D341Med (cell line): ENCODE measurements around the gene PACSIN3.
A peak's percentile ranks its signal among the peaks of the same experiment; 100 is the strongest.

ENCODE experiments used
- DNase-seq: peaks from one replicate; pipeline ENCODE4 v3.0.0; 2012; ENCODE audit warnings: low spot score

Gene PACSIN3

DNA sequence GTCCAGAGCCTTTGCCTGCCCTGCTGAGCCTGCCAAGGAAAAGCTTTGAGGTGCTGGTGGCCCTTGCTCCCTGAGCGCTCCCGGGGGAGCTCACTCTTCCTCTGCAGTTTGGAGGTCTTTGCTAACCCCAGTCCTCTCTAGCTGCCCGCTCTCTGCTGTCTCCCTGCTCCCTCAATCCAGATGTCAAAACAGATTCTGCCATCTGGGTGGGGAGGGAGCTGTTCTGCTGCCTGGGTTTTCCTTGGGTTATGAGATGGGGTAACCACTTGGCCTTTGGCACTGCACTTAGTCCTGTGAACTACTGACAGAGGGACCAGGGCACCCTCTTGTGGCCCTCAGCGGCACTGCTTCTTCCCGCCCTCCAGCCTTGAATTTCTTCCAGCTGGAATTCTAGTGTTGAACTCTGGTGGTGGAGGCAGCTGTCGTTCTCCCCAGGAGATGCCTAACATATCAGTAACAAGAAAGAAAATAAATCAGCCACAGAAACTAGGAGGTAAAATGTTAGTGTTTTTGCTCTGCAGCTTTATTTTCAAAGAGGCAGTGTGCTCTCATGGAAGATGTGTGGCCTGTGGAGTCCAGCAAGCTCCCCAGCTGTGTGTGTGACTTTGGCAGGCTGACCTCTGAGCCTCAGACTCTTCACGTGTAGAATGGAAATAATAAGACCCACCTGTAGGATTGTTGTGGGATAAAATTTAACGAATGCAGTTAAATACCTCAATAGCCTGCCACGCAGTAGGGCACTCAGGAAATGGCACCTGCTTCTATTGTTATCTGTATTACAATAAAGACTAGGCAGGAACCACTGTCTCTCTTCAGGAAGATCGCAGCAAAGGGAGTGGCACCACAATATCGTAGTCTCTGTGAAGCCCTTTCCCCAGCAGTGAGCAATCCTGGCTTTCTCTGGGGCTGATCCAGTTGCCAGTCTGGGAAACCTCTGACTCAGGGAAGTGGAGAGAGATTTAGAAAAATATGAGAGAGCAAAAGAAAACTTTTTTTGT is 33.0 kb downstream of the PACSIN3 start:
- DNase-seq, result peak; percentile 85

DNA sequence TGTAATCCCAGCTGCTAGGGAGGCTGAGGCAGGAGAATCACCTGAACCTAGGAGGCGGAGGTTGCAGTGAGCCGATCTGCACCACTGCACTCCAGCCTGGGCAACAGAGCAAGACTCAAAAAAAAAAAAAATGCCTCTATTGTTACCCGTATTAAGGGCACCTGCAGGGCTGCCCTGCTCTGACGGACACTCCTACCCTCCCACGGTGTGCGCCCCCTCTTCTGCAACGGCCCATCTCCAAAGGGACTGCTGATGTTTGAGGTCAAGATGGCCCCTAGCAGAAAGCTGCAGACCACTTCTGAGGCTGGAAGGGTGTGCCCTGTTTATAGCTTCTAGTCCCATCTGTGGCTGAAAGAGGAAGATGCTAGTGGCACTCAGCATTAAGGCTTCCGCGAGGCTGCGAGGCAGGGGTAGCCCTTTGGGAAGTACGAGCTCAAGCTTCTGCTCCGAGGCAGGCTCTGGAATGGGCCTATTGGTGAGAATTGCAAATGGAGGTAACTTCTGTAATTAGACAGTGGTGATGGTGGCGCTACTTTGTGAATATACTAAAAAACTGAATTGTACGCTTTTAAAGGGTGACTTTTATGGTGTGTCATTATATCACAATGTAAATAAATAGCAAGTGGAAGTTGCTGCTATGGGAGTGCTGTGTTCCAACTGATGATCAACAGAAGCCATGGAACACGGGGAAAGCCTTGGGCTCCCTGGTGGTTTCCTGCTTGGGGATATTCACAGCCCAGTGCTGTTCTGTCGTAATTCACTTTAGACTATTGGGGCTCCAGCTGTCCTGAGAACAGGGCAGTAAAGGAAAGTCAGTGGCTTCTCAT is 33.9 kb downstream of the PACSIN3 start:
- no peak for DNase-seq

DNA sequence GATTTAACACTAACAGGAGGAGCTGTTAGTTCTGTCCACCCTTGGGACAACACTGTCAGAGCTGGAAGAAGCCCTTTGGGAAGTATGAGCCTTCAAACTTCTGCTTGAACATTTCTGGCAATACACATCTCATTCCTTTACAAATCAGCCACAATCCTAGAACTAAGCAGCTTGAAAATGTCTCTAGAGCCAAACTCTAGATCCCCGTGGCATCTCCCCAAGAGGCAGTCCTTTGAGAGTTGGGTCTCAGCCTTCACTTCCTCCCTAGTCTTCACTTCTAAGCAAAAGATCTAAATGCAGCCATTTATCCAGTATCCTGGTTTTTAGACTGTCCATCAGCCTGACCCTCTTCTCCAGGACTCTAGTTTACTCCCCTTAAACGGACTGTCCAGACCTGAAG is 36.5 kb downstream of the PACSIN3 start:
- DNase-seq, result no peak

DNA sequence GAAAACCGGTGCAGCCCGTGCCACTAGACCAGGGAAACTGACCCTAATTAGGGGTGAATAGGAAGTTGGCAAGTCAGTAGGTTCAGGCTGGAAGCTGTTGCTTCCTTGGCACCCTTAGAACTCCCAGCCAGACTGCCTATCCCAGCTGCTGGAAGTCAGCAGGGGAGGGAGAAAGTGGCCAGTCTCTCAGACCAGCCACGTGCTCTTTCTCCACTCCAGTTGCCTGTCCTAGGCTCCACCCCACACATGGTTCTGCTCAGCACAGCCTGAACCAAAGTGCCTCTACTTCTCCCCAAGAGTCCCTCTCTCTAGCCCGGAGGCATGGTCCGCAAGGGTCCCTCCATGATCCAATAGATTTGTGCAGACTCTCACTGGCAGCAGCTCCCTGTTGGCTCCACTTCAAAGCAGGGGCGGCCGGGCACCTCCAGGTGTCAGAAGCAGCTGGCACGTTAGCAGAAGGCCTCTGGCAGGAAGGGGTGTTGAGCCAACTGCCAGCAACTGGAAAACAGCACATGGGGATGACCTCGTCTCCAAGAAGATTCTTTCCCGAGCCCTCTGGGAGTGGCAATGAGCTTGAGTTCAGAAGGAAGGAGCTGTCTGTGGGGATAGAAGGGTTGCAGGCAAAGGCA is 37.2 kb downstream of the PACSIN3 start:
- no peak for DNase-seq

- no peak for DNase-seq
These were observed 38.0 kb downstream of the PACSIN3 start for GRCh38 chr11:47148270-47148669.

DNA sequence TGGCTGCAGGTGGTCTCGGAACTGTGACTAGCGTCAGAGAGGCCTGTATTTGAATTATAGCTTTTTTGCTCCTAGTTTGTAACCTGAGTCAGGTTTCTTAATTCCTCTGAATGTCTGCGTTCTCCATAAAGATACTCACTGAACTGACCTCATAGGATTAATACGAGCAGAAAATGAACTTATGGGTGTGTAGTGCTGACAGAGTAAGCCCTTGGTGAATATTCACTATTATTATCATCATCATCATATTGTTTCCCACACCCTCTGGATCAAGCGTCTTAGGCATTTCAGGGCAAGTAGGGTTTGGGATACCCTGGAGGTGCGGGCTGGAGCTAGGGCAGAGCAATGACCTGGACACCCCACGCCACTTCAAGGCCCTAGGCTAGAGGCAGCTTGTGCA is 38.6 kb downstream of the PACSIN3 start:
- no peak for DNase-seq

DNA sequence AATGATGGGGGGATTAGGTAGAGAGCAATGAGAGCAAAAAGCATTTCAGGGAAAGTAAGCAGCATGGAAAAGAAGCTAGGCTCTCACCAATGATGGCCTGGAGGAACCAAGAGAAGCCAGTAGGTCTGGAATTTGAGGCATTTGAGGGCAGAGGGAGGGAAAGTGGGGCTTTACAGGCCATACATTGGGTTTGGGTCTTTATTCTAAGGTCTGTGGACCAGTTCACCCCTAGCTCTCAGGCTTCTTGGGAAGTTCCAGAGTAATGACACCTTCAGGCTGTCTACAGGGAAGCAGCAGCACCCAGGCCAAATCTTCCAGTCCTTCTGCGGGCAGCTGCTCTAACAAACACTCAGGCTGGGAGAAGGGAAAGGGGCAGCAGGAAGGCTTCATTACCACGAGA is 39.0 kb downstream of the PACSIN3 start:
- no peak for DNase-seq

GRCh38 chr11:47144541-47144940 is 41.7 kb downstream of the PACSIN3 start:
- DNase-seq, result no peak

DNA sequence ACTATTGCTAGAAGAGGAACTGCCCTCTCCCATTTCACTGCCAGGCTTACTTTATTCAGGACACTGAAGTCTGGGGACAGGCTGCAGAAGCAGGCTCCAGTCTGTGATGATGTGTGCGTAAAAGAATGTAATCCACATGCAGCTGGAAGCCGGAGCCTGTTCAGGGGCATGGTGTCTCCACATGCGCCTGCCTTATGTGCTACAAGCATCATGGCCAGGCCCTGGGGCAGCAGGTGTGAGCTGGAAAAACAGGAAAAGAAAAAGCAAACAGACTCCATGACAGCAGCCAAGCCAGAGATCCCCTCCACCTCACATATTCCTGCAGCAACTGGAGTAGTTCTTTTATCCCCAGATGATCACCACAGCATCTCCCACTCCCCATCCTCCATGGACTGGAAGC is 42.9 kb downstream of the PACSIN3 start:
- DNase-seq, result no peak

- no peak for DNase-seq
These were observed 46.4 kb downstream of the PACSIN3 start for GRCh38 chr11:47139878-47140277.

DNA sequence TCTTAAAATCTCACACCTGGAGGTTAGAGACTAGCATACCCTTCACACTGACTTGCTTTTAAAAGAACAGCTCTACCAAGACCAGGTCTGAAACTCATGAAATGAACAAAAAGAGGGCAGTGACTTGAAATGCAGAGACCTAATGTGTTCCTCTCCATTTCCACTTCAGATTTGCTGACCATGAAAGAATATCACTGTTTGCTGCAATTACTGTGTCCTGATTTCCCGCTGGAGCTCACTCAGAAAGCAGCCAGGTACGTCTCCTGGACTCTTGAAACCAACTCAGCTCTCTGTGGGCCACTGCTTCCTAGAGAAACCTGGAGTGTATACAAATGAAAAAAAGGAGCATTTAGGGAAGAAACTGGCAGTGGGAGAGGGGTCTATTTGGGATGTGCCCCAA is 48.8 kb downstream of the PACSIN3 start:
- no peak for DNase-seq

DNA sequence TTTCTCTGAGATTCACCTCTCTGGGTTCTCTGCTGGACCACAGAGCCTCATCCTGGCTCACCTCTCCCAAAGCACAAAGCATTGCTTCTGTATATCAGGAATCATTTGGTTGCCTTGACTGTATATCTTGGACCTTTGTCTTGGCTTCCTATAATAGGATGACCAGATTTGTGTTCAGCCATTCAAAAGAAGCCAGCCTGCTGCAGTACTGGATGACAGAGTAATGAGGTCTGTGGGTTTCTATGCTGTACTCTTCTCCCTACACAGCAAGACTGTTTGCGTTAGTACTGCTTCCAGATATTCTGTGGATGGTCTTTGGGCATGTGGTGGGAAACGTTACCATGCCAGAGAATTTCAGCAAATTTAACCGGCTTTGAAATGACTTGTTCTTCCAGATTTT is 49.3 kb downstream of the PACSIN3 start:
- no peak for DNase-seq

GRCh38 chr11:47136327-47136726 is 49.9 kb downstream of the PACSIN3 start:
- DNase-seq, result no peak

DNA sequence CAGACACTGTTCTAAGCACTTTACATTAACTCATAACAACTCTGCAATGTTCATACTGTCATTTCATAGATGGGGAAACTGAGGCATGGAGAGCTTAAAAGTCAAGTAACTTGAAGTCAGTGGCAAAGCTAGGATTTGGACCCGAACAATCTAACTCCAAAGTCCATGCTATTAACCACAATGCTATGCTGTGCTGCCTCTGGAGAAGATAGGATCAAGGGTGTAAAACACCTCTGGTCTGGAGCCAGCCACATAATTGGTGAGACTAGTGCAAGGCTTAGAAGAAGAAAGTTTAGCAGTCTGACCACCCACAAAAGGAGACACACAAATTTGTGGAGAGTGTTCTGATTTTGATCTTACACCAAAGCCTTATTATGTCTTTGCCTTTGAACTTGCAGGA is 53.3 kb downstream of the PACSIN3 start:
- DNase-seq, result no peak

DNA sequence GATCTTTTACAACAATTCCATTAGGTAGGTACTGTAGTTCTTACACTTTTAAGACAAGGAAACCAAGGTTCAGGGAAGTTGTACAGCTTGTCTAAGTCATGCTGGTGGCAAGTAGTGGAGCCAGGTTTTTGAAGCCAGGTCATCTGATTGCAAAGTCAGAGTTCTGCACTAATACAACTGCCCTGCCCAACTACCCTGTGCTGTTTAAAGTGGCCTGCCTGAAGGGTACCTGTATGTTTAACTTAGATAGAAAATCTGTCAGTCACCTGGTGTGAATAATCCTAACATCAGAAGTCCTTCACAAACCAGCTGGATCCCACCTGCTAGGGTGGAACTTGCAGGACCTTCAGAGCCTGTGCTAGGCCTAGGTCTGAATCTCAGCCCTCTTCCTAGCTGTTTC is 53.7 kb downstream of the PACSIN3 start:
- no peak for DNase-seq

DNA sequence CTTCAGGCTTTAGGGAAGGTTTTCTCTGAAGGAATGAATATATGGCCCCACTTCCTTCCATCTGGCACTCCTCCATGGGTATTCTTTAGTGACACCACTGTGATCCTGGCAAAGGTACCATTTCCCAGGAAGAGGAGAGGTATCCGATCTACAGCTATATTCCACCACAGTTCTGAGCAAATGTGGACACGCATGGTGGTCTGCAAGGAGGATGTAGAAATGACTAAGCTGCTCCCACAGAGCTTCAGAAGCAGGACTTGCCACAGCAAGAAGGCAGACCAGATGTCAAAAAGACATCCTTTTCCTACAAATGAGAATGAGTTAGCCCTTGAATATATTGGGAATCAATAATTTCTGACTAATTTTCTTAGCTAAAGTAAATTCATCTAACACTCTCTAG is 55.1 kb downstream of the PACSIN3 start:
- DNase-seq, result no peak

- no peak for DNase-seq
These were observed 55.7 kb downstream of the PACSIN3 start for GRCh38 chr11:47130543-47130942.
